Ramos (cell line): ENCODE measurements around the gene FAM90A26.
"Not testable (repeated sequence)": the region's sequence is repeated elsewhere in the genome, so short reads cannot be mapped to it uniquely, and the experiment has no call there.

Experiments used
- in situ Hi-C: fragments of 300-500 bp; cut with MboI; formaldehyde crosslinking; loops from one replicate; pipeline ENCODE4 v1.14.3; 2022; ENCODE audit warnings: low sequenced_read_pairs; ENCODE audit not compliant: unreplicated experiment

FAM90A26 gene

DNA sequence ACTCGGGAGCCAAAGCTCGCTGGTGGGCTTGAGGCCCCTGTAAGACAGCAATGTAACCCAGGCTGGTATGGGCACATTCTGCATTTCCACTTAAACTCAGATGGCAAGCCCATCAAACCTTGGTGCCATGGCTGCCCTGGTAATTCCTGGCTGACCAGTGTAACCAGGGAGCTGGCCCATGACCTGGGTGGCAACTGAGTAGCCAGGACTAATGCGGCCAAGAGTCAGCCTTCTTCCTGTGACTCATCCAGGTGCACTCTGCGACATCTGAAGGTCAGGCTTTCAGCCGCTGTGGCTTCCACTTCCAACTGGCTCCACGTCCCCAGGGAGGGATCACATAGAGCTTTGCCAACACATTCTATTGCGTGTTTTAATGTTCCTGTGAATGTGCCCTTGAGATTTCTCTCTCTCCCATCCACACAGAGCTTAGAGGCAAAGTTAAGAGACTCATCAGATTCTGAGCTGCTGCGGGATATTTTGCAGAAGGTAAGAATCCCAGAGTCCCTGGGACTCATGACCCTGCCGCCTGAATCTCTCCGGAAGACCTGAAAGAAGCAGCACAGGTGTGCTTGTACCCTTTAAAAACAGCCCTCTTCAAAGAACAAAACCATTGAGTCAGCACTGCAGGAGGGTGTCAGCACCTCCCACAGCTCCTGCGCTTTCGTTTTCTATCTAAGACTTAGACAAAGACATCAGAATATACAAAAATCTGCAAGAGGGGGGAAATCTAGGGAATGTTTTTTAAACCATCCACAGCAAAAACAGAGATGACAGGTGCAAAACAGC is 14.9 kb upstream of the FAM90A26 start:
- in situ Hi-C loops: not testable (repeated sequence)

DNA sequence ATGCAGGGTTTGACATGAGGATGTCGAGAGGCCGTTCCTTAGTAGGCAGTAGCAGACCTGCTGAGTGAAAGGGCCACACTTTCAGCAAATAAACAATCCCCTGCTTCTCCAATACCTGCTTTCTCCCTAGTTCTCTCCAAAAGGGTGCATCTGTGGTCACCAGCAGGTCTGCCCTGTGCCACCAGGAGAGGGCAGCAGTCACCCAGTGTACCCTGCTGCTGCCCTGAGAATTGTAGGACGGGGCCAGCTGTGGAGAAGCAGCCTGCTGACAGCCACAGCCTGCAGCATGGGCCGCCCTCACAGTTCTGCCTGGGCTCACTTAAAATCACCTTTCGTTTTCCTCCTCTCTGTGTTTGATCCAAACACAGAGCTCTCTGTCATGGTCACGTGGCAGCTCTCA is 11.8 kb upstream of the FAM90A26 start:
- in situ Hi-C loops: not testable (repeated sequence)

DNA sequence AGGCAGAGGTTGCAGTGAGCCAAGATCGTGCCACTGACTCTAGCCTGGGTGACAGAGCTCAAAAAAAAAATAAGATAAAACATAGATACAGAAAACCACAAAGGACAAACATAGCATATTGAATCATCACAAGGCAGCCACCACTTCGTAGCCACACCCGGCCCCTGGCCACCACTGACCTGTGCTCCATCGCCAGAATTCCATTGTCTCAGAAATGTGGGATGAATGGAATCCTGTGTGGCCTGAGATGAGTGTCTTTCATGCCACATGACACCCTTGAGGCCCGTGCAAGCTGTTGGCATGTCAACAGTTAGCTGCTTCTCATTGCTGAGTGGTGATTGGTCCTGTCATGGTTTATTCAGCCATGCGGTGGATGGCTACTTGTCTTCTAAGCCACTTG is 10.2 kb upstream of the FAM90A26 start:
- in situ Hi-C loops: not testable (repeated sequence)

DNA sequence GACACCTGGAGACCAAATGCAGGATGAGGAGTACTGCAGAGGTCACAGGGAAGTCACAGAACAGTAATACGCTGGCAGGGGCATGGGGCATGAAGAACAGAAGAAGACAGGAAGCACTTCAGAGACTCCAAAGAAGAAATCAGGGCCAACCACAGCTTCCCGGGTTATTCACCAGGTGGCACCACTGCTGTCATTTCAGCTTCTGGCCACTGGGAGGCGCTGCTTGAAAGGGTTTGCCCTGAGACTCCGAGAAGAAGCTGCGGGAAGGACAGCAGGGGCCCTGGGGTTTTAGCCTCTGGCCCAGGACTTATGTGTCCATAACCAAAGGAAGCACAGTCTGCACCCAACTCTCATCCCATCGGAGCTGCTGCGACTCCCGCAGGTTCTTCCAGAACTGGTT is 4.2 kb upstream of the FAM90A26 start:
- in situ Hi-C loops: not testable (repeated sequence)

DNA sequence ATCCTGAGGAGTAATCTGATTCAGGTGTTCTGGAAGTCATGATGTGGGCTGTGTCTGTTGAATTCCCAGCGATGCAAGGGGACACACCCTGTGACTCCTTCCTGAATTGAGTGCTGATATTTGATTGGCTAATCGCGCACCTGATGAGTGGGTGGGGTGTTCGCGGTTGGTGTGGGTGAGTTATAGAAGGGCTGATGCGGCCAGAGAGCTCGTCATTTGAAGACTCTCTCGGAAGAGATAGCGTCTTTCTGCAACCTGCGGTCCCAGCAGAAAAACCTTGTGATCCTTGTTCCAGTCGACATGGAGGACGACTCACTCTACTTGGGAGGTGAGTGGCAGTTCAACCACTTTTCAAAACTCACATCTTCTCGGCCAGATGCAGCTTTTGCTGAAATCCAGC is 40.1 kb downstream of the FAM90A26 start, which contains the start of gene USP17L10:
TSS of gene USP17L10 (plus strand) at position 301 of the 400 bp plus-strand sequence. CDS start at position 301, 0 bp downstream.
- in situ Hi-C loops: not testable (repeated sequence)

DNA sequence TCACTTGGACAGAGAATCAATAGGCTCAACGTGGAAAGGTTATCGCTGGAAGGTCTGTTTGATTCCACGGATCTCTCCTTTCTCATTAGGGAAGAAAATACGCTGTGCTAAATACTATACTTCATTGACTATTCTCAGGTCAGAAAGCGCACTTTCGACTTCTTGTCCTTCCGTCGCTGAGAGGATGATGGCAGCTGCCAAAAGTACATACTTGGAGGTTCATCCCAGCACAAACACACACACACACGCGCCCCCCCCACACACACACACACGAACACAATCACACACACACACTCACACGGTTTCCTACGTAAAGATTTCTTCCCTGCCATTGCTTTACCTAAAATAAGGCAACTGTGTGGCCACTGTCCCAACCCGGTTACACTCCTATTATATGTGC is 44.5 kb downstream of the FAM90A26 start:
- in situ Hi-C loops: not testable (repeated sequence)

DNA sequence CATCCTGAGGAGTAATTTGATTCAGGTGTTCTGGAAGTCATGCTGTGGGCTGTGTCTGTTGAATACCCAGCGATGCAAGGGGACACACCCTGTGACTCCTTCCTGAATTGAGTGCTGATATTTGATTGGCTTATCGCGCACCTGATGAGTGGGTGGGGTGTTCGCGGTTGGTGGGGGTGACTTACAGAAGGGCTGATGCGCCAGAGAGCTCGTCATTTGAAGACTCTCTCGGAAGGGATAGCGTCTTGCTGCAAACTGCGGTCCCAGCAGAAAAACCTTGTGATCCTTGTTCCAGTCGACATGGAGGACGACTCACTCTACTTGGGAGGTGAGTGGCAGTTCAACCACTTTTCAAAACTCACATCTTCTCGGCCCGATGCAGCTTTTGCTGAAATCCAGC is 44.9 kb downstream of the FAM90A26 start, which contains the start of gene USP17L11:
TSS of gene USP17L11 (plus strand) at position 301 of the 400 bp plus-strand sequence. CDS start at position 301, 0 bp downstream.
- in situ Hi-C loops: not testable (repeated sequence)

DNA sequence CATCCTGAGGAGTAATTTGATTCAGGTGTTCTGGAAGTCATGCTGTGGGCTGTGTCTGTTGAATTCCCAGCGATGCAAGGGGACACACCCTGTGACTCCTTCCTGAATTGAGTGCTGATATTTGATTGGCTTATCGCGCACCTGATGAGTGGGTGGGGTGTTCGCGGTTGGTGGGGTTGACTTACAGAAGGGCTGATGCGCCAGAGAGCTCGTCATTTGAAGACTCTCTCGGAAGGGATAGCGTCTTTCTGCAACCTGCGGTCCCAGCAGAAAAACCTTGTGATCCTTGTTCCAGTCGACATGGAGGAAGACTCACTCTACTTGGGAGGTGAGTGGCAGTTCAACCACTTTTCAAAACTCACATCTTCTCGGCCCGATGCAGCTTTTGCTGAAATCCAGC is 49.6 kb downstream of the FAM90A26 start, which contains the start of gene USP17L12:
TSS of gene USP17L12 (plus strand) at position 301 of the 400 bp plus-strand sequence. CDS start at position 301, 0 bp downstream.
- in situ Hi-C loops: not testable (repeated sequence)

DNA sequence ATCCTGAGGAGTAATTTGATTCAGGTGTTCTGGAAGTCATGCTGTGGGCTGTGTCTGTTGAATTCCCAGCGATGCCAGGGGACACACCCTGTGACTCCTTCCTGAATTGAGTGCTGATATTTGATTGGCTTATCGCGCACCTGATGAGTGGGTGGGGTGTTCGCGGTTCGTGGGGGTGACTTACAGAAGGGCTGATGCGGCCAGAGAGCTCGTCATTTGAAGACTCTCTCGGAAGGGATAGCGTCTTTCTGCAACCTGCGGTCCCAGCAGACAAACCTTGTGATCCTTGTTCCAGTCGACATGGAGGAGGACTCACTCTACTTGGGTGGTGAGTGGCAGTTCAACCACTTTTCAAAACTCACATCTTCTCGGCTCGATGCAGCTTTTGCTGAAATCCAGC is 54.4 kb downstream of the FAM90A26 start, which contains the start of gene USP17L13:
TSS of gene USP17L13 (plus strand) at position 301 of the 400 bp plus-strand sequence. CDS start at position 301, 0 bp downstream.
- in situ Hi-C loops: not testable (repeated sequence)
